ENCODE measurements around the gene HOXB3. TPM values are rescaled to one million over a fixed set of nuclear protein-coding genes. Genes with fewer than 3 reads are reported as not detected.

HOXB3 gene
- total and polyA plus RNA-seq, 7 donors, result 6.2 to 64.3 (median 25.3) TPM

- Histone ChIP-seq H3K36me3 (no peaks in the 10 kb centered on the region), H3K27me3 (peaks cover 78 to 100% (median 99%) of the 10 kb centered on the region in 3 donors), H3K27ac (no peak overlapping the region), H3K4me3 (no peak overlapping the region), H3K9me3 (no peaks in the 10 kb centered on the region), H3K4me1 (peaks cover 0 to 32% (median 28%) of the 10 kb centered on the region in 4 donors)
- intact Hi-C loops (cut with DNase I), result no loop called here
- WGBS, 2 donors, result 11 to 34% methylated on average over 5 of the region's 5 CpGs
- no peak for TF ChIP-seq CTCF (IDR thresholded peaks at IDR 0.05)
- TF ChIP-seq POLR2AphosphoS5 (IDR thresholded peaks at IDR 0.05), result no peak
- TF ChIP-seq POLR2A (IDR thresholded peaks at IDR 0.05), result no peak
- TF ChIP-seq EP300 (IDR thresholded peaks at IDR 0.05), result no peak
- no peak for DNase-seq
Observed at GRCh38 chr17:48628649-48629410, 38.8 kb upstream of the HOXB3 start.

DNA sequence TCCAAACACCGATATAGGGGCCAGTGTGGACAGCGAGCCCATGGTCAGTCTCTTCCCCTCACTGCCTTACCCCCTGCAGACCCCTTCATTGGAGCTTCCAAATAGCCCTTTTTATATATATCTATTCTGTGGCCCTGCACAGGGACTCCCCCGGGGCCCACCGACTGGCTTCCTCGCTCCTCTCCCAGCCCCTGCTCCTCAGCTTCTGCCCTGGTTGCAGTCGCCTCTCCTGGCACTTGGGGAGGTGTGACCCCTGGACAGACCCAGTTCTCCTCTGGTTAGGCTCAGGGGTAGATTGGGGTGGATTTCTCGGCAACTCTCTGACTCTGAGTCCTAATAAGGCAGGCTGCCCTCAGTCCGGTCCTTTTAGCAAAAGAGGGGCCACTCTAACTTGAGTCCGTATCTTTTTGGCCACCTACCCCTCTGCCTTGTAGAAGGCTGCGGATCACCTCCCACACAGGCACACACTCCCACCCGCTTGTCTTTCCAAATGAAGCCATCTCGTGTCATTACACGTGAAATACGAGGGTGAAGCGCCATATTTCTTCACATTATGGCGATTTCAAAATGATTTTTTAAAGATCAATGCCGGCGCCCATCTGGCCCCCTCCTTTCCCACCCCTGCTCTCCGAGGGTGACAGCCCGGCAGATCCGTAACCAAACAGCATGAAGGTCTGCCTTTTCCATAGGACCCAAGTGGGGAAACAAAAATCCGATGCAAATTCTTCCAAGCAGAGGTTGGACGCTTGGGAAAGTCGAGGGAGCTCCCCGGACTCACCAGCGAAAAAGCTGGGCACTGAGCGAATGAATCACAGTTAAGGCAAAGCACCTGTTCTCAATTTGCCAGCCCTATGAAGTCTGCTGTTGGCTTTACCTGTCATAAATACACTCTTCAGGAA is 37.8 kb upstream of the HOXB3 start:
- intact Hi-C loops (cut with DNase I), result no loop called here
- Histone ChIP-seq H3K4me1 (peaks cover 0 to 26% (median 24%) of the 10 kb centered on the region in 4 donors), H3K27ac (no peak overlapping the region), H3K36me3 (no peaks in the 10 kb centered on the region), H3K27me3 (peaks cover 74 to 100% (median 99%) of the 10 kb centered on the region in 3 donors), H3K4me3 (no peak overlapping the region), H3K9me3 (no peaks in the 10 kb centered on the region)
- DNase-seq, result no peak
- WGBS, 2 donors, result 13 to 52% methylated on average over 27 of the region's 27 CpGs
- TF ChIP-seq CTCF (IDR thresholded peaks at IDR 0.05) (no peak), POLR2A (IDR thresholded peaks at IDR 0.05) (no peak), POLR2AphosphoS5 (IDR thresholded peaks at IDR 0.05) (no peak), EP300 (IDR thresholded peaks at IDR 0.05) (no peak)

DNA sequence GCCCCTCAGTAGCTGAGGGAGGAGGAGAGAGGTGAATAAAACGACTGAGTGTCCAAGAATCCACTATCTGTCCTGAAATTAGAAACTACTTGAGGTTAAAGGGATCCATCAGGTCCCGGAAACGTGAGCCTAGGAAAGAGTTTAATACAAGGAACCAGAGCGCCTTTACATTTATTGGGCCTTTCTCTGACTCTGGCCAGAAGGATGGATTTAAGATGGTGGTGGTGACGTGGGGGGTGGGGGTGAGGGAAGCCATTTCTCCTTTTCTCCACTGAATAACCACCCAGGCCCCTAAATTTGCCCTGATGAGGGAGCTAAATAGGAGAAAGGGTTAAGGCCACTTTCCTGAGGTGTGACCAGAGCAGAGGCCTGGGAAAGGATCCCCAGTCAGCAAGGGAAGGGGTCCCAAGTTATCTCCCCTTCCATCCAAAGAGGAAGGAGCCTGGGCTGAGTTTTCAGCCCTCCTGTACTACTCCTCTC is 37.1 kb upstream of the HOXB3 start:
- Histone ChIP-seq H3K27ac (no peak overlapping the region), H3K36me3 (no peaks in the 10 kb centered on the region), H3K9me3 (no peaks in the 10 kb centered on the region), H3K27me3 (peaks cover 77 to 100% (median 99%) of the 10 kb centered on the region in 3 donors), H3K4me3 (no peak overlapping the region), H3K4me1 (peaks cover 0 to 26% (median 24%) of the 10 kb centered on the region in 4 donors)
- intact Hi-C loops (cut with DNase I), result no loop called here
- no peak for TF ChIP-seq EP300 (IDR thresholded peaks at IDR 0.05)
- TF ChIP-seq POLR2A (IDR thresholded peaks at IDR 0.05), result no peak
- no peak for TF ChIP-seq POLR2AphosphoS5 (IDR thresholded peaks at IDR 0.05)
- no peak for TF ChIP-seq CTCF (IDR thresholded peaks at IDR 0.05)
- DNase-seq, result no peak
- WGBS, 2 donors, result 12 to 38% methylated on average over 5 of the region's 5 CpGs

DNA sequence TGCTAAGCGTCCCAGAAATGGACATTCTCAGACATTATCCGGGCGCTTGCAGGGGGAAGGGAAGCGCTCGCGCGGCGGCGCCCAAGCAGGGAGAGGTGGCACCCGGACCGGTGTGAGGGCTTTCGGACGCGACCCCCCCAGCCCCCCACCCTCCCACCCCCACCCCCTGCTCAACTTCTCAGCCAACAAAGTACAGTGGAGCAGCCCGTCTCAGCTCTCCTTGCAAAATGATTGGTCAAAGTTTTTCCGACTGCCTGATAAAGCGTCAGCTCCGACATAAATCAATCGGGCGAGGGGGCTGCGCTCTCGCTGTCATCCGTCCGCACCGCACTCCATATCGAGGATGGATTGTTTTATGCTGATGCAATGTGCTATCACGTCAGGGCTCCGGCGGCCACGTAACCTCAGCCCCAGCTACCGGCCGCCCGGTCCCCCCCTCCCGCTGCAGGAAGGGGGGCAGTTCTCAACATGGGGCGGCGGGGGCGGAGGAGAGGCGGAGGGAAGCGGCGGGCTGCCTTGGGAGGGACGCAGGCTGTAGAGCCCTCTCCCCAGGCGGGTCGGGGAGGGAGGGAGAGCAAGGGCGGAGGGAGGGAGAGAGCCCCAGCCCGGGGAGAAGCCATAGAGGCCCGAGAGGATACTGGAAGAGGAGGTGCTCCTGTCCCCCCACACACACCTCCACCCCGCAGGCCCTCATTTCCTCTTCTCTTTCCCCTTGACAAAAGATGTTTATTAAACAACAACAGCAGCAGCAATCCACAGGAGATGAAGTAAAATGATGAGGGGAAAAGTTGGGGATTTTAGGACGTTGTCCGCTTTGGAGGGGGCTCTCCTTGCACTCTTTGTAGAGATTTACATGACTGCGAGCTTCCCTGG is 36.4 kb upstream of the HOXB3 start, which contains the start of gene HOXB9:
Gene HOXB9 (minus strand): TSS at position 114 of the 873 bp plus-strand sequence. CDS start 89 bp downstream, at position 25.
- Histone ChIP-seq H3K36me3 (no peaks in the 10 kb centered on the region), H3K27ac (peak within 1 kb of the TSS in 1 of 4 donors; percentile 11), H3K4me3 (peak within 1 kb of the TSS in 3 of 4 donors; percentile 31 to 45 (median 32)), H3K27me3 (peaks cover 76 to 100% (median 99%) of the 10 kb centered on the region in 3 donors), H3K9me3 (no peaks in the 10 kb centered on the region), H3K4me1 (peaks cover 0 to 26% (median 24%) of the 10 kb centered on the region in 4 donors)
- TF ChIP-seq POLR2AphosphoS5 (IDR thresholded peaks at IDR 0.05) (peak in 1 of 4 donors; percentile 3), EP300 (IDR thresholded peaks at IDR 0.05) (no peak)
- 1 to 2% methylated on average over 50 of the region's 50 CpGs for WGBS, 2 donors
- DNase-seq, result no peak
- intact Hi-C loops (cut with DNase I), result no loop called here

Measured in sigmoid colon (tissue), 7 donors.